H7 (cell line): ENCODE measurements around the gene ASAP2. TPM values are rescaled to one million over a fixed set of nuclear protein-coding genes. Genes with fewer than 3 reads are reported as not detected.

Source experiments
- DNase-seq: peaks from one replicate; pipeline ENCODE4 v3.0.0; 2012
- H3K27me3 ChIP-seq: 2 replicates; pipeline ENCODE4 v1.6.0; 2011; ENCODE audit warnings: mild to moderate bottlenecking, low read length; ENCODE audit not compliant: control insufficient read depth, insufficient read depth
- H3K36me3 ChIP-seq: replicated peaks from 2 replicates; pipeline ENCODE4 v1.5.1; 2011; ENCODE audit warnings: low read length; ENCODE audit not compliant: control insufficient read depth, insufficient read depth
- H3K4me3 ChIP-seq: 2 replicates; pipeline ENCODE4 v1.5.1; 2011; ENCODE audit warnings: low read depth, mild to moderate bottlenecking, control low read depth, low read length, moderate library complexity; ENCODE audit not compliant: insufficient read depth
- total RNA-seq: library from RNA; depleted of rRNA; stranded (reverse); fragments of >200 nt; shearing (Covaris generic); gene quantifications from 2 replicates; pipeline ENCODE4 v1.2.3, GENCODE V29; 2014

ASAP2 gene
- total RNA-seq, 1 experiment from 2014 or later = 5.2 TPM

DNA sequence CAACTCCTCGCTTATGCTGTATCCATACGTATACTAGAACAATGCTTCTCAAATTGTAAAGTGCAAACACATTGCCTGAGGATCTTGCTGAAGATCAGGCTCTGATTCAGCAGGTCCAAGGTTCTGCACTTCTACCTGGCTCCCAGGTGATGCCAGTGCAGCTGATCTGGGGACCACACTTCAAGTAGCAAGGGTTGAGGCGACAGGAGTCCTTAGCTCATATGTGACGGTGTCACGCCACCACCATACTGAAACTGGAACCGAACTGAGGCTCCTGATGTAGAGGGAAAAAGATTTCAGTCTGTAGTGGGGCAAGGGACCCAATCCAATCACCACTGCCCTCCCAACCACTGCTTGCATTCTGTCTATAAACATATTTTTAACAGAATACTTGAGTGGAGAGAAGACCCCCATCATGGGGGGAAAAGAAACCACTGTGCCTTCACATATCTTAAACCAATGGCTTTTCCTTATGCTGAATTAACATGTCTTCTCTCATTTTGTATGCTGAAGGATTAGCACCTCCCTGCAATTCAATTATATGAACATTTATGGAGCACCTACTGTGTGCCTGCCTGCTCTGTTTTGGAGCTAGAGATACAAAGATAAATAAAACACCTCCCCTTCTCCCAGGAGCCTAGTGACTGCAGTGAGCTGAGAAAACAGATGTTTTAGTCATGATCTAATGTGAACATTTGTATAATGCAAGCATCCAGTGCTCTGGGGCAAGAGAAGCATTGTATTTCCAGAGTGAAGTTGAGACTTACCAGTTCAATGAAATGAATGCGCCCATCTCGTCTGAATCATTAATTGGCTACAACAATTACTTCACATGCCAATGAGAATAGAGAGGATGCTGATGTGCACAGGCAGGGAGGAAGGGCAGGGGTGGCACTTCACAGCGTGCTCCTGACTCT lies 6.6 kb upstream of the ASAP2 start:
- Histone ChIP-seq H3K4me3 (no peak overlapping the region), H3K36me3 (no peaks in the 10 kb centered on the region), H3K27me3 (no peaks in the 10 kb centered on the region)
- no peak for DNase-seq

DNA sequence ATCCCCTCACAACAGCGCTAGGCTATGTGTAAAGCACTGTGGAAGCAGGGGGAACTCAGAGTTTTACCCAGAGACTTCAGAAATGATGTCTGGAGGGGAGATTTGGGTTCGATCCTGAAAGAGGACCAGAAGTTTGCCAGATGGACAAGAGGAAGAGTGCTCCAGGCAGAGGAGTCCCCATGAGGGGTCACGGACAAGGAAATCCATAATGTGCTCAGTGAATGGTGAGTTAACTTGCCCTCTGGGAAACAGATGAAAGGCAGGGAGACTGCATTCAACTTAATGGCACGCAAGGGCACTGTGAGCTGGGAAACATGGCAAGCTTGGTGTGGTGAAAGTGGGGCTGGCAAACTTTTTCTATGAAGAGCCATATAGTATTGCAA lies 6.0 kb upstream of the ASAP2 start:
- Histone ChIP-seq H3K36me3 (no peaks in the 10 kb centered on the region), H3K27me3 (peaks cover under 1% of the 10 kb centered on the region; the same call in 1 of the 2 replicates), H3K4me3 (no peak overlapping the region)
- no peak for DNase-seq

DNA sequence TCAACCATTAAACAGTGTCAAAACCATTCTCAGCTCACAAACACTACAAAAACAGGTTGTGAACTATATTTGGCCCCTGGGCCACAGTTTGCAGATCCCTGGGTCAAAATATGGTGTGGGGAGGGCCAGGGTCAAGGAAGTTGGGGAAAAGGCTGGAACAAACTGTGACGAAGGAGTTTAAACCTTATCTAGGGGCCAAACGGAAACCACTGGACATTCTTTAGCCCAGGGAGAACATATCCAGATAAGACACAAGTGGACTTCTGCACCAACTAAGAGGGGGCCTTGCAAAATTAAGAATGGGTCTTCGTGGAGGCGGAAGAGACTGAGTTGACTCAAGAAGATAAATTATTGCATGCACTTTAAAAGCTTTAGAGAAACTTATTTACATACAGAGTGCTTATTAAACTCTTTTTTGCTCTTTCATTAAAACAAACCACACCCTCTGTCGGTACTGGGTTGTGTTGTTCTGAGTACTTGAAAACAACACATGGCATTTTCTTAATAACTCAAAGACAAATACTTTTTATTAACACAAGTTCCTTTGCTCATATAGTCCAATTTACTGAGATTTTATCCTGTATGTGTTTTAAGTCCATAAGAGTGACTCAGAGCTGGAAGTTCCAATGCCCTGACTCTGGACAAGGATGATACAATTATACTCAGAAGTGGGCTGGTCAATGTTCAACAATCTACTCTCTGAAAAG lies 5.3 kb upstream of the ASAP2 start:
- no peak for DNase-seq
- no peaks in the 10 kb centered on the region for H3K36me3 ChIP-seq
- no peak overlapping the region for H3K4me3 ChIP-seq
- peaks cover 4% of the 10 kb centered on the region; the same call in 1 of the 2 replicates for H3K27me3 ChIP-seq

DNA sequence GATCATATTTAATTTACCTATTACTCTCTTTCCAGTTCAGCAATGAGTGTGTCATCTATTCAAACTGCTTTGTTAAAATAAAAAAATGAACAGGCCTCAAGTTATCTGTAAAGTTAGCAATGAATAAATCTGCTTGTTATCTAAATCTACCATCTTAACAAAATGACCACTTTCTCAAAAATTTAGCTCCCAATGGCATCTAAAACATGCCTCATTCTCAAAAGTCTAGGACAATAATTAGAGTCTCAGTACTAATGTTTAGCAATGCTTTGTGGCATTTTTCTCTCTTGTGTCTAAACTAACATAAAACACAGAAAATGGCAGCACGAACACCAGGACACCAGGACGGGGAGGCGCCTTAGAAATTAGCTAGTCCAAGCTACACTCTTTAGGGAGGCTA lies 3.6 kb upstream of the ASAP2 start:
- DNase-seq = no peak
- Histone ChIP-seq H3K27me3 (peaks cover 16% of the 10 kb centered on the region), H3K4me3 (no peak overlapping the region), H3K36me3 (no peaks in the 10 kb centered on the region)

DNA sequence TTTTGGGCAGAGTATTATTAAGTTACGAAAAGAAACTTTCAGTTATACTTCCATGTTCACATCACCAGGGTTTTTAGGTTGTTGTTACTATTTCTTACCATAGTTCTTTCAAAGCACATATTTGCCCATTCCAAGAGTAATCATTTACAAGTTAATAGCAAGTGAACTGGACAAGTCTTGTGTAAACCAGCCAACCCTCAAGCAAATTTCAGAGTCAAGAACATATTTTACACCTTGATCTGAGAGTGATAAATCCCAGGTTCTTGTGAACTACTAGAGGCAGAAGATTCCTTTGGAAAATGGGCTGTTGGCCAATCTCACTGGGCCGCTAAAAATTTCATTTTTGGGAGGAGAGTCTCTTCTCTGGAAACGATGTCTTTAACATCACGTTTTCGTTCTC lies 2.7 kb upstream of the ASAP2 start:
- no peak overlapping the region for H3K4me3 ChIP-seq
- DNase-seq = no peak
- H3K27me3 ChIP-seq = peaks cover 25% of the 10 kb centered on the region
- H3K36me3 ChIP-seq = no peaks in the 10 kb centered on the region

DNA sequence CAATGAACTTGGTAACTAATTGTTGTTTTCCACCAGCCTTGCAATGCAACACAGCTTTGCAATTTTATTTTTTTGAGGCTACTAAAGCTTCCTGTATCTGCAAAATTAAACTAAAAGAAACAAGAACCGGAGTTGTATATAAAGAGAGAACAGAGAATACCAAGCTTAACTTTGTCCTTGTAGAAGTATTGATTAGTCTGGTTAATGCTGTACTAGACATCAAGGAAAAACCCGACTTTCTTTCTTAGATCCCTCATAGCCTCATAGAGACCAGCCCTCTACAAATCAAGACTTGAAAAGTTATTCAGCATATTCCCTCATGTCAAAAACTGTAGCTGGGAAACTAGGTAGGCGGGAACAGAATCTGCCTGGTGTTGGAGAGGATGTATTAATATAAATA lies 1.7 kb upstream of the ASAP2 start:
- Histone ChIP-seq H3K36me3 (no peaks in the 10 kb centered on the region), H3K4me3 (no peak overlapping the region)

DNA sequence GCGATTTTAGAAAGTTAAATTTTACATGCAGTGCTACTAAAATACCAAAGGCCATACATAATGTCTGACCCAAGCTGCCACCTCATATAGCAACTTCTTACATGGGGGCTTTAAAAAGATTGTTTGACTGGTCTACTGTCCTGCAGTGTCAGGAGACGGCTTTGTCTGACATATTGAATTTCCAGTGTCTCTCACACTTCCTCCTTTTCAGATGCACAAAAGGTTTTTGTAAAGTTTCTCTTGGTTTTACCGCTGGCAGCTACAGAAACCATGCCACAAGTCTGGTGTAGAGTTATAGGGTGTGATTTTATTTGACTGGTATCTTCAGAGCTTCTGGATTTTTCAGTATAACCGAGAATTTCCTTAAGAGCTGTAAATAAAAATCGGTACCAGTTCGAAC lies 1.1 kb upstream of the ASAP2 start:
- H3K4me3 ChIP-seq = peak overlapping the region; percentile 50
- peaks cover 25% of the 10 kb centered on the region for H3K27me3 ChIP-seq
- no peaks in the 10 kb centered on the region for H3K36me3 ChIP-seq
- no peak for DNase-seq

More for the DNA sequence above, 1.7 kb upstream of the ASAP2 start:
- no peak for DNase-seq
- H3K27me3 ChIP-seq = peaks cover 25% of the 10 kb centered on the region

DNA sequence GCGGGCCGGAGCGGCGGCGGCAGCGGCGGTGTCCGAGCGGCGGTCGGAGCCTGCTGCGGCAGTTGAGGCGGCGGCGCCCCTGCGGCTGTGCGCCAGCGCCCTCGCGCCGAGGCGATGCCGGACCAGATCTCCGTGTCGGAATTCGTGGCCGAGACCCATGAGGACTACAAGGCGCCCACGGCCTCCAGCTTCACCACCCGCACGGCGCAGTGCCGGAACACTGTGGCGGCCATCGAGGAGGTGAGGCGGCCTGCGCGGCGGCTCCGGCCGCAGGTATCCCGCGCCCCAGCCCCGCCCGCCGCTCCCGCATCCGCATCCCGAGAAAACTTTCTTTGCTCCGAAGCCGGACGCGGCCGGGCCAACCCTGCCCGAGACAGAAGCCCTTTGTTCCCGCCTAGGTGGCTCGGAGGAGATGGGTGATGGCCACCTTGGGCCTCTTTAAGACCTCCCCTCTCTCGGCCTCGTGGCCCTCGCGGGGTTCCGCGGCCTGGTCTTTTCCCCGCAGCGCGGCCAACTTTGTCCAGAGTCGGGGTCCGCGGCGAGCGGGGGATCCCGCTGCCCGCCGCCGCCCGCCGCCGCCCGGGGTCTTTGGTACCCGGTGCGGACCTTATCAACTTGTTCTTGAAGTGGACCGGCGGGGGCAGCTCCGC lies 504 bp downstream of the ASAP2 start:
- no peaks in the 10 kb centered on the region for H3K36me3 ChIP-seq
- peaks cover 25% of the 10 kb centered on the region for H3K27me3 ChIP-seq
- DNase-seq = peak; percentile 81
- peak overlapping the region; percentile 78 for H3K4me3 ChIP-seq

DNA sequence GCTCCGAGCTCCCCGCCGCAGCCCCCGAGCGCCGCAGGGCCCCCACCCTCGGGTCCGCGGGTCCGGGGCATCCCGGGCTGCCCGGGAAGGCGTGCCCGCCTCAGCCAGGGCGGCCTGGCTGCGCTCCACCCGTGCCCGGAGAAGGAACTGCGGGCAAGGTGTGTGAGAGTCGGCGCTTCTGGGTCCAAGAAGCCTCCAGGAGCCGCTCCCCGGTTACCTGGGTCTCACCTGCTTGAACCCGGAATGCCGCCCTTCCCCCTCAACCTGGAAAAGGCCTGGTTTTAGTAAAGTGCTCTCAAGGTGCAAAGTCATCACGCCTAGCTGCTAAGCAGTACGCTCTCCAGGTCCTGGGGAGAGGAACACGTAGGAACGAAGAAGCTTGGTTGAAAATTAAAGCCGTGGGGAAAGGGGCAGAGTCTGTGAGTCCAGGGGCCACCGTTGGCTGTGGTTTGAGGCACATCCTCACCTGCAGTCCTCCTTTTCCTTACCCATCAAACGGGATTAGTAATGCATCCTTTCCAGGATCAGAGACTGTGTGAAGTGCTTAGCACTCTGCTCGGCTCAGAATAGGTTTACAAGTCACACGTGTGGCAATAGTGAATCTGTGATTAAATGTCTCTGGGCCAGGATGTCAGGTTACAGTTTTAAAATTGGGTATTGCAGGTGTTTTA lies 1.2 kb downstream of the ASAP2 start:
- Histone ChIP-seq H3K27me3 (peaks cover 25% of the 10 kb centered on the region), H3K4me3 (peak overlapping the region; percentile 78), H3K36me3 (no peaks in the 10 kb centered on the region)
- peak; percentile 80 for DNase-seq

DNA sequence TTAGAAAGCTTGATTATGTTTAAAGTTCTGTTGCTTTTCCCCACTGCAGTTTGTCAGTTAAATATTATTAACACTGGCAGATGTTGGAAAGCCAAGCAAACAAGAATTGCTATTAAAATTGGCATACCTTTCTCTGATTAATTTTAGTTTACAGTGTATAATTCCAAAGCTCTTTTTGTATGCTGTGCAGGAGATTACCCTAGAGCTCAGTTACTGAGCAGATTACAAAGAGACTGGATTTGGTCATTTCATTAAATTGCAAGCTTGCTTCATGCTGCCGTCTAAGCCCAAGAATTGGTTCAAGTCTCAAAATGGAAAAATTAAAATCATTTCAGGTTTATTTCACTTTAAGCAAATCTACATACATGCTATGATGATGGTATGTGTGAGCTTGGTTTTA lies 2.3 kb downstream of the ASAP2 start:
- H3K36me3 ChIP-seq = no peaks in the 10 kb centered on the region
- peaks cover 25% of the 10 kb centered on the region for H3K27me3 ChIP-seq
- DNase-seq = no peak
- H3K4me3 ChIP-seq = no peak overlapping the region

DNA sequence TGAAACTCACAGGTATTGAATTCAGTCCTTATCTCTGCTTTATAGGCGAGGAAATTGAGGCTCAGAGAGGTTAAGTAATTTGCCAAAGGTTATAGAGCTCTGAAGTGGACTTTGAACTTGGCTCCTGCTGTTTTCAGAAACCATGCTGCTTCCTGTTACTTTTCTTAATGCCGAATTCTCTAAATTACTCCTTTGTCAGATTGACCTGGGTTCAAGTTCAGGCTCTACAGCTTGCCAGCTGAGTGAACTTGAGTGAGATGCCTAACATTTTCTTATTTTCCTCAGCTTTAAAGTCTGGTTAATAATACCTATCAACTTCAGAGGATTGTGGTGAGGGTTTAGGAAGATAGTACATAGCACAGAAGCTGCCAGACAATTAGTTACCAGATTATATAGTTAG lies 3.4 kb downstream of the ASAP2 start:
- H3K27me3 ChIP-seq = peaks cover 25% of the 10 kb centered on the region
- no peaks in the 10 kb centered on the region for H3K36me3 ChIP-seq
- H3K4me3 ChIP-seq = no peak overlapping the region
- no peak for DNase-seq

DNA sequence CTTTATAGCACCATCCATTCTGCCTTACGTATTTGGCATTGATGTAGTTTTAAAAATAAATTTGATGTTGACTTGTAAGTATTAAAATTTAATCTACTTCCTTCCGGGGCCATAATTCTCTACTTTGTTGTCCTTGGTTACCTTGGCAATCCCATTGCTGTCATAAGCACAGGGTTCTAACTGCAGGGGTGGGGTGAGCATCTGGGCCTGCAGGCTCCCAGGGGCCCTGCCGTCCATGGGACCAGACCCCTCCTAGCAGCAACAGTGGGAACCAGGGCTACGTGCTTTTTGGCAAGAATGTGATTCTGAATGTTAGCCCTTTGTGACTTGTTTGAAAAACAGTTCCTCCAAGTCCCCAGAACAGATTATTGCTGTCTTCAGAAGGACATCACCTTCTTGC lies 4.9 kb downstream of the ASAP2 start:
- H3K27me3 ChIP-seq = peaks cover 22% of the 10 kb centered on the region
- DNase-seq = no peak
- no peaks in the 10 kb centered on the region for H3K36me3 ChIP-seq
- no peak overlapping the region for H3K4me3 ChIP-seq

DNA sequence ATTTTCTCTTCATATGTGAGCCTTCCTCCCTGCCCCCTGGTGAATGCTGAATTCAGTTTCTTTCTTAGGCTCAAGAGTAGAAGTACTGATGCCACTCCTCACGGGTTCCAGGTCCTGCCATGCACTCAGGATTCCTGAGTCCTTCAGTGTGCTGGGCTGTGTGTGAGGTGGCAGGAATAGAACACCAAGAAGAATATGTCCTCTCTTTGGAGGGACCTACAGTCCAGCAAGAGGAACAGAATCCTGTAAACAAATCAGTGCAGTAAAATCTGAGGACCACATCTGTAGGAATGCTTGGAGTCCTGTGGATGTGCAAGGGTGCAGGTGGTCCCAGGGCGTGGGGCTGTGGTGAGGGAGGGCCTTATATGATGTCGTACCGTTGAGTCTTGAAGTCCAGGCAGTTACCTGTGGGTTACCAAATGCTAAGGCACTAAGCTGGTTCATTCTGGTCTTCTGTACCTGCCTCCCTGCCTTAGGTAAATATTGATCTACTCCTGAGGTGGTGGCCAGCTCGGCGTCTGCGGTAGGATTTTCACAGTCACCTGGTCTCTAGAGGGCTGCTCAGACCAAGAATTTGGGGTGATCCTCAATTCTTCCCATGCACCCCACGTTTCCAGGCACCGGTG lies 5.5 kb downstream of the ASAP2 start:
- H3K27me3 ChIP-seq = peaks cover 21% of the 10 kb centered on the region
- no peaks in the 10 kb centered on the region for H3K36me3 ChIP-seq
- no peak overlapping the region for H3K4me3 ChIP-seq
- DNase-seq = no peak
